Heart right ventricle (tissue), 16 donors: ENCODE data around the gene PLEKHA8. TPM values are rescaled to one million over a fixed set of nuclear protein-coding genes. Genes with fewer than 3 reads are reported as not detected.

Source experiments
- ATAC-seq, 8 donors: fragments of 200-7000 bp; cut with Tn5 transposase; one replicate each; pipeline ENCODE4 v1.9.1; 2020; ENCODE audit warnings: mild to moderate bottlenecking in 8 of 8, moderate library complexity in 8 of 8, moderate number of reproducible peaks in 1 of 8
- DNase-seq, 2 donors: peaks; one replicate each; pipeline ENCODE4 v3.0.0-alpha.2; 2020
- H3K27ac ChIP-seq, 10 donors: fragments of 200-600 bp; sonication (generic) in 2 of 10; one replicate each; pipeline versions ENCODE4 v1.5.0 to v1.8.0; 2020 to 2022; ENCODE audit warnings: mild to moderate bottlenecking in 3 of 10
- H3K27me3 ChIP-seq, 7 donors: fragments of 200-600 bp; one replicate each; pipeline ENCODE4 v1.8.0; 2021 to 2022; ENCODE audit warnings: mild to moderate bottlenecking in 2 of 7
- H3K36me3 ChIP-seq, 9 donors: fragments of 200-600 bp; sonication (generic) in 1 of 9; one replicate each; pipeline versions ENCODE4 v1.5.0 to v1.8.0; 2020 to 2022; ENCODE audit warnings: mild to moderate bottlenecking in 2 of 9
- H3K4me1 ChIP-seq, 9 donors: fragments of 200-600 bp; sonication (generic) in 1 of 9; one replicate each; pipeline versions ENCODE4 v1.5.0 to v1.8.0; 2020 to 2022; ENCODE audit warnings: mild to moderate bottlenecking in 4 of 9
- H3K4me3 ChIP-seq, 10 donors: fragments of 200-600 bp; sonication (generic) in 2 of 10; one replicate each; pipeline versions ENCODE4 v1.5.0 to v1.8.0; 2020 to 2022; ENCODE audit warnings: mild to moderate bottlenecking in 7 of 10, moderate library complexity in 2 of 10
- H3K9me3 ChIP-seq, 11 donors: fragments of 200-600 bp in 10 of 11; sonication (generic) in 2 of 11; one replicate each; pipeline versions ENCODE4 v1.5.0 to v1.8.0; 2013 to 2022; ENCODE audit warnings: mild to moderate bottlenecking in 2 of 11, control low read depth in 1 of 11, moderate library complexity in 1 of 11
- CTCF ChIP-seq, 9 donors: fragments of 200-600 bp; sonication (generic) in 2 of 9; IDR thresholded peaks; one replicate each; pipeline versions ENCODE4 v1.5.0 to v1.8.0; 2021 to 2022; ENCODE audit warnings: antibody characterized with exemption in 9 of 9, mild to moderate bottlenecking in 5 of 9, moderate library complexity in 1 of 9
- WGBS, 2 donors: extraction: QIAGEN DNeasy Blood & Tissue Kit; methylation state at CpG; one replicate each; pipeline ENCODE4 v1.1.7; 2013; ENCODE audit warnings: inconsistent platforms in 1 of 2; 5-methylcytosine and 5-hydroxymethylcytosine counted together
- intact Hi-C, 10 donors: fragments of 100-400 bp; cut with DNase I; formaldehyde crosslinking; loops; one replicate each; pipeline versions ENCODE4 v1.11.1 to v1.14.2; 2022
- polyA plus RNA-seq, 2 donors: library from polyadenylated mRNA; stranded (reverse); fragments of 200-250 nt; gene quantifications; one replicate each; pipeline ENCODE4 v1.2.3, GENCODE V29; 2013
- total RNA-seq, 10 donors: library from RNA; stranded (reverse); fragmentation: NEBNext Ultra II Directional in 3 of 10; extraction: Animal tissue kit (Norgen Biotek cat#: 25700) in 3 of 10; gene quantifications; one replicate each; pipeline versions ENCODE4 v1.2.1 to v1.2.4, GENCODE V29; 2021 to 2023
- donor health status: Arrhythmogenic right ventricular cardiomyopathy.
- donor health status: ischemic (EF 13 %, LVEDD 7.1; RV severe dilation, severe dysfunction).
- donor health status: healthy with polysubstance abuse.
- donor health status: DM: no; HTN: yes; CAD: no.
- donor health status: DM: no; HTN: no; CAD: no.
- donor health status: ischemic (EF 25% LVEDD 6.9; RV normal size, moderate dysfunction).
- donor health status: ischemic (EF 25% LVEDD 5.7; RV mildly dilated, moderate dysfunction).
- donor health status: healthy.
- donor health status: DM: yes; HTN: yes; CAD: no.
- donor health status: Ischemic cardiomyopathy.
- donor health status: ischemic (EF 35%, LVEDD 5.7; RV mildly dilated, moderate dysfunction).
- donor health status: nonischemic (EF 11% LVEDD 7.7; RV severe dilation, severe dysfunction).
- donor health status: DM: yes; HTN: yes; CAD: no.
- donor health status: PGD.
- donor health status: ischemic (EF 29% LVEDD 5.4; RV normal size, mild dysfunction).
- donor health status: nonischemic (EF 23%, LVEDD 6.1; RV moderate dilation, normal function).

The PLEKHA8 gene
- total and polyA plus RNA-seq, 12 donors, result 1.8 to 6.0 (median 4.0) TPM

GRCh38 chr7:30178748-30179436 is 150.7 kb downstream of the PLEKHA8 start:
- DNase-seq (no peak), ATAC-seq (peak in 1 of 8 donors; percentile 13)
- Histone ChIP-seq H3K27ac (peak overlapping the region in 1 of 10 donors; percentile 64), H3K4me3 (no peak overlapping the region), H3K36me3 (no peaks in the 10 kb centered on the region), H3K4me1 (peaks cover 7 to 75% (median 44%) of the 10 kb centered on the region in 9 donors), H3K27me3 (no peaks in the 10 kb centered on the region), H3K9me3 (no peaks in the 10 kb centered on the region)
- intact Hi-C loops, result loop anchor here in 1 of 10 donors (10.0 kb wide), 1 partner anchor 76 kb away; no protein-coding TSS in a partner anchor
- no peak for TF ChIP-seq CTCF (IDR thresholded peaks at IDR 0.05)
- 70 to 89% methylated on average over 3 of the region's 3 CpGs for WGBS, 2 donors

Other genes starting within 250 kb of the PLEKHA8 start
- 10 to 100 TPM in 3 of 10 donors, 1 to 10 TPM in 7; 4.4 to 15.4 (median 7.7) TPM for gene WIPF3, start 221.9 kb upstream of the PLEKHA8 start, total RNA-seq
- 1 to 10 TPM; 1.1 to 6.7 TPM for gene WIPF3, start 221.9 kb upstream of the PLEKHA8 start, polyA plus RNA-seq
- gene SCRN1, start 38.6 kb upstream of the PLEKHA8 start, total RNA-seq, result 10 to 100 TPM in 8 of 10 donors, 1 to 10 TPM in 2; 8.3 to 36.8 (median 23.9) TPM
- gene SCRN1, start 38.6 kb upstream of the PLEKHA8 start, polyA plus RNA-seq, result 1 to 10 TPM; 3.1 to 4.2 TPM
- 10 to 100 TPM in 9 of 10 donors, 1 to 10 TPM in 1; 8.3 to 16.0 (median 13.5) TPM for gene FKBP14, start 1.7 kb upstream of the PLEKHA8 start, total RNA-seq
- gene FKBP14, start 1.7 kb upstream of the PLEKHA8 start, polyA plus RNA-seq, result 1 to 10 TPM; 3.0 to 6.1 TPM
- 10 to 100 TPM; 16.2 to 46.4 (median 31.7) TPM for gene MTURN, start 106.6 kb downstream of the PLEKHA8 start, total RNA-seq
- gene MTURN, start 106.6 kb downstream of the PLEKHA8 start, polyA plus RNA-seq, result 10 to 100 TPM in 1 of 2 donors, 1 to 10 TPM in 1; 8.8 to 11.0 TPM